ENCODE results near the gene LCN1.

GRCh38 chr9:135488527-135488926 lies 32.7 kb upstream of the LCN1 start:
- TF ChIP-seq EZH2 (IDR thresholded peaks at IDR 0.05; ENCODE audit: low read length, unreplicated experiment) (no peak), CTCF (conservative IDR thresholded peaks at IDR 0.05; ENCODE audit: low read depth, low read length) (no peak)

Measured in PC-3 (cell line).